NCI-H82 (cell line): ENCODE data around the gene UBAC1.
"Not testable (repeated sequence)": the region's sequence is repeated elsewhere in the genome, so short reads cannot be mapped to it uniquely, and the experiment has no call there.

Experiments
- DNase-seq: peaks from one replicate; lab custom pipeline; 2025; lab: John Stamatoyannopoulos, UW

Gene UBAC1

DNA sequence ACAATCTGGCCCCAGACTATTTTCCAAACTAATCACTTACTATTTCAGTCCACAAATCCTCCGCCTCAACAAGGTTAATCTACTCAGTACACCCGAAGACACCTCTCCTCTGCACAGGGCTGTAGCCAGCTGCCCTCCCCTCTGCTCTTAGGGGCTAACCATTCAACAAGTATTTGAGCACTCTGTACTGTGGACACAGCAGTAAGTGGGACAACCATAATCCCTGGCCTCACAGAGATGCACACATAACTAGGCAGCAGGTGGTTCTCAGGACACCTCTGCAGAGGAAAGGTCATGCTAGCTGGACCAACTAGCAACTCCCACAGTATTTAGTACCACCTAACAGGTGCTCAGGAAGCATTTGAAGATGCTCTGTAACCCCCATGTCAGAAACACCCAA is 59.3 kb downstream of the UBAC1 start:
- DNase-seq, result peak; percentile 69

DNA sequence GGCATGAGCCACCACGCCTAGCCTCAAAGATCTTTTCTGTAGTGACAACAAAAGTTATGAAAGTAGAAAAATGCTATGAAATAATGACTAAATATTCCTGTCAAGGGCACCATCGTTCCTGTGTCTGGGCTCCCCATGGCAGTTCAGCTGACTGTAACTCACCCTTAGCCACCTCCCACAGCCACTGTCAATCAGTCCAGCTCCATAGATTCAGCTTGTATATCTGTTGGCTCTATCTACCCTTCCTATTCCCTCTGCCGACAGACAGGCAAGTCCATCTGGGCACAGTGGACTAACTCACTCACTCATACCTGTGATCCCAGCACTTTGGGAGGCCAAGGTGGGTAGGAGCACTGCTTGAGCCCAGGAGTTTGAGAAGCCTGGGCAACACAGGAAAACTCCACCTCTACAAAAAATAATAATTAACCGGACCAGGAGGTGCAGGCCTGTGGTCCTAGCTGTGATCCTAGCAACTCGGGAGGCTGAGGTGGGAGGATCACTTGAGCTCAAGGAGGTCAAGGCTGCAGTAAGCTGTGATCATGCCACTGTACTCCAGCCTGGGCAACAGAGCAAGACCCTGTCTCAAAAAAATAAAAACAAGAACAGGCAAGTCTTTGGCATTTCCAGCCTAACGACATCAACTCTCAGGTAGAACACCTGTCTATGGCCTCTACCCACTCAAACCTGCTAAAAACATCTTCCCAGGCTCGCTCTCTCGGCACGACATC is 60.0 kb downstream of the UBAC1 start:
- no peak for DNase-seq

- no peak for DNase-seq
Measured at GRCh38 chr9:135898634-135899407, 62.4 kb downstream of the UBAC1 start.

GRCh38 chr9:135896626-135897025 is 64.5 kb downstream of the UBAC1 start:
- DNase-seq, result no peak

- no peak for DNase-seq
Measured at GRCh38 chr9:135896205-135896604, 65.0 kb downstream of the UBAC1 start.

DNA sequence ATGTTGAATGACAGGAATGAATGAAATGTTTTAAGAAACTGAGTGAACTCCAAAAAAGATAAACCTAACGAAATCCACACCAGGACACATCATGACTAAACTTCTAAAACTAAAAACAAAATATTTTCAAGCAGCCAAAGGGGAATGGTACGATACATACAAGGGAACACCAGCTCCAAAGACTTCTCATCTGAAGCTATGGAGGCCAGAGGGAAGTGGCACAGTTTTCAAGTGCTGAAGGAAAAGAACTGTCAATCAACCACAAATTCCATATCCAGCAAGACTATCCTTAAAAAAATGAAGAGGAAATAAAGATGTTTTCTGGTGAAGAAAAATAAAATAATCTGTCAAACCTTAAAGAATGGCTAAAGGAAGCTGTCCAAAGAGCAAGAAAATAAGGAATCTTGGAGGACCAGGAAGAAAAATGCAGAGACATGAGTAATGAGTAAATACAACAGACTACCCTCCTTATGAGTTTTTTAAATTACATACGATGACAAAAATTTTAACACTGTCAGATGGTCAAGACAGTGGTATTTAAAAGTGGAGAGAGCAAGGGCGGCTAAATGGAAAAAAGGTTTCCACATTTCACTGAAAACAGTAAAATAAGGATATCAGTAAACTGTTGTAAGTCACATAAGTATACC is 65.8 kb downstream of the UBAC1 start:
- no peak for DNase-seq

DNA sequence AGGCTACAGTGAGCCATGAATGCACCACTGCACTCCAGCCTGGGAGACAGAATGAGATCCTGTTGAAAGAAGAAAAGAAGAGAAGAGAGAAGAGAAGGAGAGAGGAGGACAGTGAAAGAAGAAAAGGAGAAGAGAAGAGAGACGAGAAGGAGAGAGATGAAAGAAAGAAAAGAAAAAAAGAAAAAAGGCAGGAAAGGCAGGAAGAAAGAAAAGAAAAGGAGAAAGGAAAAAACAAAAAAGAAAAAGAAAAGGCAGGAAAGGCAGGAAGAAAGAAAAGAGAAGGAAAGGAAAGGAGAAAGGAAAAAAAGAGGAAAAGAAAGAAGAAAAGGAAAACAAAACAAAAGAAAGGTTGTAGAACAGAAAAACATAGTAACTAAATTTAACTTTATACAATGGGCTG is 68.1 kb downstream of the UBAC1 start:
- no peak for DNase-seq

DNA sequence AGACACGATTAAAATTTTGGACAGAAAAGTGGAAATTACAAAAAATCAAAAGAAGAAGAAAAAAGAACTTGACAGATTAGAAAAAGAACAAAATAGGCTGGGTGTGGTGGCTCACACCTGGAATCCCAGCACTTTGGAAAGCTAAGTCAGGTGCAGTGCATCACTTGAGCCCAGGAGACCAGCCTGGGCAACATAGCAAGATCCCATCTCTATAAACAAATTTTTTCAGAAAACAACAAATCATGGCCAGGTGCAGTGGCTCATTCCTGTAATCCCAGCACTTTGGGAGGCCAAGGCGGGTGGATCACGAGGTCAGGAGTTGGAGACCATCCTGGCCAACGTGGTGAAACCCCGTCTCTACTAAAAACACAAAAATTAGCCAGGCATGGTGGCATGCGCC is 68.8 kb downstream of the UBAC1 start:
- not testable (repeated sequence) for DNase-seq

GRCh38 chr9:135891027-135891631 is 70.0 kb downstream of the UBAC1 start:
- no peak for DNase-seq

- DNase-seq, result no peak
Measured at GRCh38 chr9:135890190-135891026, 70.8 kb downstream of the UBAC1 start.

DNA sequence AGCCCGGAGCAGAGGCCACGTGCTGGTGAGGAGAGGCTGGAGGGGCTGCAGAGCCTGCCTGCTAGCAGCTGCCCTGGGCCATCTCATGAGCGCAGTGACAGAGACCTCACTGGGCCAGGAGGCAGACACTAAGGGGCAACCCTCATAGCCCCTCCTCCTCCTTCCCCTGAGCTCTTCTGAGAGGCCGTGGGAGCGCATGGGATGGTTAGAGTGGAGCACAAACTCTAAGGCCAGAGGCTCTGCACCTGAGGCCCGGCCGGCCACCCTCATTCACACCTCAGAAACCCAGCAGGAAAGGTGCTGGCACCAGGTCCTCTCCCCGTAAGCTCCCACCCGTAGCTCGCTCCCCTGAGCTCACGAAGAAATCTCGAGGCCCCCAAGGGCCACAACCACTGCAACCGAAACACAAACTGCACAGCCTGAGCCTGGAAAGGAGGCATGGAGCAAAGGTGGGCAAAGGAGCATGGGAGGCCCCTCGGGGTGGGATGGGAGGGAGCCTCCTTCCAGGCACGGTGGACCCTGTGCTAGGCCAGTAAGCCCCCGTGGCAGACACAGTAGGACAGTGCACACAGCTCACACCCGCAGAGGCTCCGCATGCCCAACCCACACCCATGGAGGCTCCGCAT is 71.5 kb downstream of the UBAC1 start:
- peak; percentile 31 for DNase-seq

GRCh38 chr9:135888766-135889394 is 72.3 kb downstream of the UBAC1 start:
- no peak for DNase-seq

DNA sequence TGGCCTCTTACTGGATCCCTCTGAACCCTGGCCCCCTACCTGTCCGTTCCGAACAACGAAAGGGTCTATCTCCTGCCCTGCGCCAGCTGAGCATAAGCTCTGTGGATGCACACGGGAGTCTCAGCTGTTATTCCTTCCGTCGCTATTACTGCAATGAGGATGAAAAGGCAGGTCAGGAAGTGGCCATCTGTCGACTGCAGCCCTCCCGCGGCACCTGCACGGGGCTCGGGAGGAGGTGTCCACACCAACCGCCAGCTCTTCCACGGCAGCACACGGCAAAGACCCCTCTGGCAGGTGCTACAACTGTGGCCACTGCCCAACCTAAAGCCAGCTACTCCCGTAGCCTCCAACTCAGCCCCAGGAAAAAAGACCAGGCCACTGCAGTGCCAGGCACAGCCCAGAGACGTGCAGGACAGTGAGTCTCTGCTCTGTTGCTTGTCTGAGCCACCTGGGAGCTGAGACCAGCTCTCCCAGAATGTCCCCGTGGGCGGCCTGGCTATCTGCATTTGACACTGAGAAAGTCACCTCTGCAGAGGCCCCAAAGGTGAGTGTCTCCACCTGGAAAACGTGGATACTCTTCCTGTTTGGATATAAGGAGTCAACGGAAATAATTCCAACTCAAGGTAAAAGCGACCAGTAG is 72.9 kb downstream of the UBAC1 start:
- DNase-seq, result peak; percentile 26

DNA sequence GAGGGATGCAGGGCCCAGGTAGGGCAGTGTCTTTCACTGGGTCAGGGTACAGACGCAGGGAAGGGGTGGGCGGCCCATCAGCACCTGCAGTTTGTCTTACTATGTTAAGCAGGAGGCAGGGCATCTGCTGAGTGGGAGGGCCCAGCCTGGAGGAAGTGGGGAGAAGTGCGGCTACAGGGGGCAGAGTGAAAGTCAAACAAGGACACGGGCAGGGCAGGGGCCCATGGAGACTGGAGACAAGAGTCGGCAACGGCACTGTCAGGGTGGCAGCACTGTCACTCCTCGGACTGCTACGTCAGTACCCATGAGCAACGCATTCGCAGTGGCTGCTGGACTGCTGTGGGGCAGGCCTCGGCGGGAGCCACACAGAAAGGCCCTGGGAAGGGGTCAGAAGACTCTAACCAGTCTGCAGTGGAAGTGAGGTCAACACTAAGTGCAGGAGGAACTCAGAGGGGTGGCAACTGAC is 73.6 kb downstream of the UBAC1 start:
- peak; percentile 27 for DNase-seq

- no peak for DNase-seq
Measured at GRCh38 chr9:135887021-135887507, 74.1 kb downstream of the UBAC1 start.

- no peak for DNase-seq
Measured at GRCh38 chr9:135886147-135886981, 74.8 kb downstream of the UBAC1 start.

DNA sequence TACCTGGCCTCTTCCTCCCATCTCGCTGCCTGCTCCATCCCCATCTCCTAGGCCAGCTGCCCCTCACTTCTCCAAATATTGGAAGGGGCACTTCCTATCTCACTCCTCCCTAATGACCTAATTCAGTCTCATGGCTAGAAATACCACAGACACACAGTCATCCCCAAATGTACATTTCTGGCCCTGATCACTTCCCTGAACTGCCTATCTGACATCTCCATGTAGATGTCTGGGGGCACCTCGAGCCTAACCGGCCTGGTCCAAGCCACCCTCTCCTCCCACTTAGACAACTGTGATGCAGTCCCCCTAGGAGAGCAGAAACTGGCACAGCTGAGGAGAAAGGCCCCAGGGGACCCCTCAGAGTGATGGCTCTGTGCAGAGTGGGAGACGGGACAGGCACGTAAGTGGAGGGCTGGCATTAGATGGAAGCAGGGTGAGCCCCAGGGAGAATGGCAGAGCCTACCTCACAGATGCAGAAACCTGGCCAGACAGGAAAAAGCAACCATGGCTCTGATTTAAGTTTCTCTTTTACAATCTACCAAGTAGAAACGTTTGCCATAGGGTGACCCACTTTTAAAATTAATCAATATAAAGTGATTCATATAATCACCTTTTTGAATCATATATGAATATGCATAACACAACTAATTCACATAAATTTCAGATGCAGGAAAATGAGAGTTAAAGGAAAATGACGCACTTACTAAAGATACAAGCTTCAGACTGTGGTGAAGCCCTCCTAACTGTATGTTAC is 75.9 kb downstream of the UBAC1 start:
- no peak for DNase-seq

- DNase-seq, result no peak
Measured at GRCh38 chr9:135884328-135885035, 76.7 kb downstream of the UBAC1 start.
